Rectal smooth muscle tissue (tissue), 1 donor: Measurements from ENCODE around the gene FAM89B.
A peak's percentile ranks its signal among the peaks of the same experiment; 100 is the strongest.

Experiments
- H3K27ac ChIP-seq: one replicate; pipeline ENCODE4 v1.7.0; 2013; ENCODE audit warnings: low read depth, low read length, inconsistent platforms
- H3K27me3 ChIP-seq: one replicate; pipeline ENCODE4 v1.7.0; 2013; ENCODE audit warnings: low read length; ENCODE audit not compliant: control insufficient read depth, insufficient read depth
- H3K36me3 ChIP-seq: one replicate; pipeline ENCODE4 v1.7.0; 2013; ENCODE audit warnings: low read length; ENCODE audit not compliant: control insufficient read depth, insufficient read depth
- H3K4me1 ChIP-seq: one replicate; pipeline ENCODE4 v1.7.0; 2013; ENCODE audit warnings: low read length; ENCODE audit not compliant: control insufficient read depth, insufficient read depth
- H3K4me3 ChIP-seq: one replicate; pipeline ENCODE4 v1.7.0; 2013; ENCODE audit warnings: low read length
- H3K9ac ChIP-seq: one replicate; pipeline ENCODE4 v1.7.0; 2013; ENCODE audit warnings: low read length

The FAM89B gene

DNA sequence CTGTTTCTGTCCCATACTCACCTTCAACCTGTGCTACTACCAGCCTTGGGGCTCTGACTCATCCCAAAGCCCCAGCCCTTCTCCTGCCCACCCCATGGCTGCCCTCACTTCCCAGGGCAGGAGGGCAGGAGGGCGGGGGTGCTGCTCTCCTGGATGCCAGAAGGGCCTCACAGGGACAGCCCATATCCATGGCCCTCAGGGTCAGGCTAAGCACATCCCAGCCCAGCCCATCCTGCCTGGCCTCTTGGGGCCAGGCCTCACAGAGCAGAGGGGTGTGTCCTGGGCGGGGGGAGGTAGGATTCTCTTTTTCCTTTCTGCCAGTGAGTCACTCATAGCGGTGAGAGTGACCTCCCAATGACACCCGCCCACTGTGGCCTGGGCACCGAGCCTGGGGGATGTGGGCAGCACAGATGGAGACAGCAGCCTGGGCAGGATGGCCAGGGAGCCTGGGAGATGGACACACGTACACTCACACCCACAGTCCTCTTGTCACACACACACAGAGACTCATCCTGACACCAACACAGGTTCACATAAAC lies 16.6 kb upstream of the FAM89B start:
- peaks cover 23% of the 10 kb centered on the region for H3K4me1 ChIP-seq
- H3K36me3 ChIP-seq = no peaks in the 10 kb centered on the region
- H3K27ac ChIP-seq = no peak overlapping the region
- no peak overlapping the region for H3K4me3 ChIP-seq
- H3K27me3 ChIP-seq = no peaks in the 10 kb centered on the region
- H3K9ac ChIP-seq = no peak overlapping the region

DNA sequence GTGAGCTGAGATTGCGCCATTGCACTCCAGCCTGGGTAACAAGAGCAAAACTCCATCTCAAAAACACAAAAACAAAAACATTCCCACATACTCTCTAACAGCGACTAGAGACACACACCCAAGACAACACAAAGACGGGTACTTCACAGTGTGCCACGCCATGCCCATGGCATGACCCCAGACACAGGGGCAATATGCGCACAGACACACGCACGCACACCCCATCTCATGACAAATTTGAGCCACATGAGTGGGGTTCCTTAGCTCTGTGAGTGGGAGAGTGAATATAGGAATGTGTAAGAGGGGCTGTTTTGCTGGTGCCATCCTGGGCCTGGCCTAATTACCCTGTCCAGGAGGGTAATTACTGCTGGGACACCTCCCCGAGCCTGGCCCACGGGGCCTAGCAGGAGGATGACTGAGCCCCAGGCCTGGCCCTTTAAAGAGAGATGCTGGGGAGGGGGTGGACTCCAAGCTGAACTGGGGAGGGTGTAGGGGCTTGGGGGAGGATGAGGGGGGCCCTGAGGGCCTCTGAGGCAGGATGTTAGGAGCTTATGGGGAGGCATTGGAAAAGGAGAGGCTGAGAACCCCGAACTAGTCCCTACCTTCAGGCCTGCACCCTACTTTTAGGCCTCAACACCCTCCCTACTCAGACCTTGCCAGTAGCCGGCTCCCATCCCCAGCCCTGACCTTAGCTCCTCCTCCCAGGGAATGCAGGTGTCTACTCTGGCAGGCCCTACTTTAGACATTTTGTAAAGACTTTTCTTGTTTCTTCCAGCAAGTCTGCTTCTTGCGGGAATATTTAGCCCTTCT lies 15.7 kb upstream of the FAM89B start:
- Histone ChIP-seq H3K36me3 (no peaks in the 10 kb centered on the region), H3K27me3 (no peaks in the 10 kb centered on the region), H3K4me3 (peak overlapping the region; percentile 71), H3K4me1 (peaks cover 28% of the 10 kb centered on the region), H3K9ac (peak overlapping the region; percentile 58), H3K27ac (peak overlapping the region; percentile 85)

DNA sequence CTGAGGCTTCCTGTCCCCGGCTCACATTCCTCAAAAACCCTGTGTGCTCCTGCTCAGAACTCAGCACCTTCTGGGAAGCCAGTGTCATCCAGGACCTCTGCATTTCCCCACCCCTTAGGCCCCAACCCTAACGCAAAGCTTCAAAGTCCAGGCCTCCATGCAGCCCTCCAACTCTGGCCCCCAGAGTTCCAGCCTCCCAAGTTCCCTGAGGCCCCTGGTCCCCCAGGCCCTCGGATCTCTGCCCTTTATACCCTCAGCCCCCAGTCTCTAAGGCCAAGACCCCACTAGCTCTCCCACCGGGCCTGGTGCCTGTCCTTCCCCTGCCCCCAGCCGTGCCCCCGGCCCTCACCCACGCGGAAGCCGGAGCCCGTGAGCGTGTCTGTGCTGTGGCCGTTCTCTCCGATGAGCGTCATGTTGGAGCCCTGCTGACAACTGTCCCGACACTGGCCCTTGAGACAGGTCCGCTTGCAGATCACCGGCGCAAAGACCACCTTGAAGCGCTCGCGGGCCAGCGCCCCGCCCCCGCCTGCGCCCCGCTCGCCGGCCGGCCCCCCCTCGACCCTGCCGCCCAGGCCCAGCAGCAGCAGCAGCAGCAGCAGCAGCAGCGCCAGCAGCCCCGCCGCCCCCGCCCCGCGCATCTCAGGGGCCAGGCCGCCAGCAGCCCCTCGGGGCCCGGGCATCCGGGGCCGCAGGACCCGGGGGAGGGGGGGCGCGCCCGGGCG lies 14.9 kb upstream of the FAM89B start:
- H3K27me3 ChIP-seq = no peaks in the 10 kb centered on the region
- H3K4me3 ChIP-seq = peak overlapping the region; percentile 71
- H3K4me1 ChIP-seq = peaks cover 28% of the 10 kb centered on the region
- H3K36me3 ChIP-seq = no peaks in the 10 kb centered on the region
- H3K9ac ChIP-seq = peak overlapping the region; percentile 58
- peak overlapping the region; percentile 97 for H3K27ac ChIP-seq

DNA sequence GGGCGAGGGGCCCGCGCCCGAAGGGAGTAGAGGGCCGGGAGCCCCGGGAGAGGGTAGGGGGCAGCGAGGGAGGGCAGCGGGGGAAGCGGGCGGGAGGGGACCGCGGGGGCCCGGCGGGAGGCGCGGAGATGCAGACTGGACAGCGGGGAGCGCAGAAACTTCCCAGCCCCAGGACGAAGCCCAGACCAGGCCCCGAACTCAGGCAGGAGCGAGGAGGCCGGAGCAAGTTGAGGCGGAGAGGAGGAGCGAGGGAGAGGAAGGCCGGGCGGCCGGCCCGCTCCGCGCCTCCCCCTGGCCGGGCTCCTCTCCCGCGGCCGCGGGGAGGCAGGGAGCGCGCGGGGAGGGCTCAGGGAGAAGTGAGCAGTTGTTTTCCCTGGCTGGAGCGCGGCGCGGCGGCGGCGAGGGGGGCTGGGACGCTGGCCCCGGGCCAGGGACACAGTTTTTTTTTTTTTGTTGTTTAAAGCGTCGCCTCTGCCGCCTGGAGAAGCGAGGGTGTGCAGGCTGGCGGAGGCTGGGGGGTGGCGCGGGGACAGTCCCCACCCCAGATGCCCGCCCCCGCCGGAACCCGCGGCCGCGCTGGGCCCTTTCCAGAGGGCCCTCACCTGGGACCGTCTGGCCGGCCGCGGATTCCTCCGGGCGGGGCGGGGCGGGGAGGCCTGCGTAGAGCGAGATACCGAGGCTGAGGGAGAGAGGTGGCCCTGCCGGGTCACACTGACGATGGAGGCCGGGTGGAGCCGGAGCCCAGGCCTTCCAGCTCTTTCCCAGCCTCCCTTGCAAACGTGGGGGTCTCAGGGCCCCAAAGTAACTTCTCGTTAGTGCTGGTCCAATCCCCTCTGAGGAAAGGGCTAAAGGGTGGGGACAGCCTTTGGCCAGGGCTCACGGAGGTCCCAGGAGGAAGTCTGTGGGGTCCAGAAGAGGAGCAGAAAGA lies 14.1 kb upstream of the FAM89B start, which contains the start of gene LTBP3:
TSS of gene LTBP3 (minus strand) at position 358 of the 928 bp plus-strand sequence. CDS start 400 bp downstream, outside the sequence.
- H3K9ac ChIP-seq = peak within 1 kb of the TSS; percentile 58
- peaks cover 28% of the 10 kb centered on the region for H3K4me1 ChIP-seq
- no peaks in the 10 kb centered on the region for H3K36me3 ChIP-seq
- peak within 1 kb of the TSS; percentile 97 for H3K27ac ChIP-seq
- no peaks in the 10 kb centered on the region for H3K27me3 ChIP-seq
- H3K4me3 ChIP-seq = peak within 1 kb of the TSS; percentile 71

DNA sequence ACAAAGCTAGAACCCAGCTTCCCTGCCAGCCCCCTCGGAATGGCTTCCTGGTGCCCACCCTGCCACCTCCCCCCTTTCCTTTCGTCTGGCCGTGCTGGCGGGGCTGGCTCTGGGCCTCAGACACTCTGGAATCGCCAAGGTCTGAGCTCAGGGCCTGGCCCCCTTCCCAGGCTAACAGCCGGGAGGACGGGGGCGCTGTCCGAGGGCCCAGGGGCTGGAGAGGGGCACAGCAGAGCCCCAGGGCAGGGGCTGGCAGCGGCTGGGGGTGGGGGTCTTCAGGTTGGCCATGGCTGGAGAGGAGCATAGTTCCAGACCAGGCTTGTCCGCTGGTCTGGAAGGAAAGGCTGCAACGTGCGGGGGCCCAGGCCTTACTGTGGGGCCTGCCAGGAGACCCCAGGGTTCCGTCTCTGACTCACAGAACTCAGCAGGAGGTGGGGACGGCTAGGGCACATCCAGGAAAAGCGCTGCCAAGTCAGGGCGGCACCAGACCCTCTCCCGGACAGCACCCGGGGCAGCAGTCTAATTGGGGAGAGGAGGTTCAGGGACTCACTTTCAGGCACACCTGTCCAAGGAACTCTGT lies 13.3 kb upstream of the FAM89B start:
- Histone ChIP-seq H3K27ac (peak overlapping the region; percentile 97), H3K36me3 (no peaks in the 10 kb centered on the region), H3K9ac (peak overlapping the region; percentile 25), H3K4me3 (peak overlapping the region; percentile 48), H3K4me1 (peaks cover 28% of the 10 kb centered on the region), H3K27me3 (no peaks in the 10 kb centered on the region)

DNA sequence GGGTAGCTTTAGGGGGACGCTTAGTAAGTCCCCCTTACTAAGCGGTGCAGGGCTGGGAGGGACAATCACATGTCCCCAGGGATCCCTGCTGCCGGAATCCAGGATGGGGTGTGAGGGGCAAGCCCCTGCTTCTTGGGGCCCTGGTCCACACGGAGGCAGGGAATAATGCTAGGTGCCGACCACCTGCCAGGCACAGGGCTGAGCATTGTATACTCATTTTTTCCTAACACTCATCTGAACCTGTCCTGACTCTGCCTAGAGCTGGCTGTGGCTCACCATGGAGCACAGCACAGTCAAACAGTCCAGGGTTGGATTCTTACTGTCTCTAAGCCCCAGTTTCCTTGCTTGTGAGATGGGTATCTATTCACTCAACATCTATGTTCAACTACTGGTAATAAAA lies 12.8 kb upstream of the FAM89B start:
- peaks cover 28% of the 10 kb centered on the region for H3K4me1 ChIP-seq
- H3K4me3 ChIP-seq = no peak overlapping the region
- H3K27me3 ChIP-seq = no peaks in the 10 kb centered on the region
- H3K27ac ChIP-seq = peak overlapping the region; percentile 97
- no peak overlapping the region for H3K9ac ChIP-seq
- no peaks in the 10 kb centered on the region for H3K36me3 ChIP-seq

DNA sequence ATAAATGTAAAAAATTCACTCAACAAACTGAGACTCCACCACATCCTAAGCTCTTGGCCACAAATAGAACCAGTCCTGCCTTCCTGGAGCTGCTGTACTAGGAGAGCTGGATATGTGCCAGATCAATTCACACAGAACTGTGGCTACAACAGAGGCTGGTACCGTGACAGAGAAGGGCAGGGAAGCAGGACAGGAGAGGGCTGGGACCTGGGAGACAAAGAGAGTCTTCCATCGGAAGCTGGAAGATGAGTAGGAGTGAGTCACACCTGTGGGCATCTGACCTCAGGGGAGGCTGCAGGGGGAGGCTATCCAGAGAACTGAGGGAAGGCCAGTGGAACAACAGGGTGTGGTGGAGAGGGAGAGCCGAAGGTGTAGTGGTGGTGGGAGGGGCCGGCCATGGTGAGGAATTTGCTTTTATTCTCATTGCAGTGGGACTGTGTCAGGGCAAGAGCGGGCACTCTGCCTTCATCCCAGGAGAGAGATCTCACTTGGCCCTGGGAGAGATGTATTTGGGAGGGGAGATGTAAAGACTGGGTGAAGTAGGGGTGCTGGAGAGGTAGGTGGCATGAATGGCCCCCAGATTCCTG lies 12.3 kb upstream of the FAM89B start:
- Histone ChIP-seq H3K27ac (peak overlapping the region; percentile 74), H3K36me3 (no peaks in the 10 kb centered on the region), H3K27me3 (no peaks in the 10 kb centered on the region), H3K4me3 (no peak overlapping the region), H3K4me1 (peaks cover 28% of the 10 kb centered on the region), H3K9ac (no peak overlapping the region)

DNA sequence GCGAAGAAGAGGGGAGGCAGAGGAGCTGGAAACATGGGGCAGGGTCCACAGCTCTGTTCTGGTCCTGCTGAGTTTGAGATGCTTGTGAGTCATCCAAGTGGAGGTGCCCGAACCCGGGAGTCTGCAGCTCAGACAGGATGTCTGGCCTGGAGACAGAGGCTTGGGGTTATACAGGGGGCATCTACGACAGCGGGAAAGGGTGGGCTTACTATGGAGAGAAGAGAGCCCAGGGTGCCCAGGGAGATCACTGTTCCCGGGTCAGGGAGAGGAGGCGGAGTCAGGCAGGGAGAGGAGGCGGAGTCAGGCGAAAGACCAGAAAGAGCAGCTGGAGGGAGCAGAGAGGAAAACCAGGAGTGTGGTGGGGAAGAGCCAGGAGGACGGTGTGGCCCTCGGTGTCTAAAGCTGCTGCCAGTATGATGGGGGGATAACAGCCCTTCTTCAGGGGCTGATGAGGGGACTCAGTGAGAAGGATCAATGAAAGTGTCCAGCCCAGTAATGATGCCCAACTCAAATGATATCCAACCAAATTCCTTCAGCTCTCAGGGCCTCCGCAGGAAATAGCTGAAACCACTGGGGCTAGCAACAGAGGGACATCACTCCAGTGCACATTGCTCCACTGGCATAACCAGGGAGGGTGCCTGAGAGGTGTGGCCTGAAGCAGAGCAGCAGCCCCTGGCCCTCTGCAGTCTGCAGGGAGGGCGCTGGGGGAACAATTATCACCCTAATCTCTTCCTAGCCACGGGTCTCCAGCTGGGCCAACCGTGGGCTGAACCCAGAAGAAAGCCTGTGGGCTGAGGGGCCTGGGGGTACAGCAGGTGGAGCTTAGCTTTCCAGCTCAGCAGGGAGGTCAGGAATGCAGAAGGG lies 11.6 kb upstream of the FAM89B start:
- no peak overlapping the region for H3K4me3 ChIP-seq
- no peaks in the 10 kb centered on the region for H3K36me3 ChIP-seq
- peak overlapping the region; percentile 74 for H3K27ac ChIP-seq
- no peaks in the 10 kb centered on the region for H3K27me3 ChIP-seq
- H3K9ac ChIP-seq = no peak overlapping the region
- H3K4me1 ChIP-seq = peaks cover 28% of the 10 kb centered on the region

DNA sequence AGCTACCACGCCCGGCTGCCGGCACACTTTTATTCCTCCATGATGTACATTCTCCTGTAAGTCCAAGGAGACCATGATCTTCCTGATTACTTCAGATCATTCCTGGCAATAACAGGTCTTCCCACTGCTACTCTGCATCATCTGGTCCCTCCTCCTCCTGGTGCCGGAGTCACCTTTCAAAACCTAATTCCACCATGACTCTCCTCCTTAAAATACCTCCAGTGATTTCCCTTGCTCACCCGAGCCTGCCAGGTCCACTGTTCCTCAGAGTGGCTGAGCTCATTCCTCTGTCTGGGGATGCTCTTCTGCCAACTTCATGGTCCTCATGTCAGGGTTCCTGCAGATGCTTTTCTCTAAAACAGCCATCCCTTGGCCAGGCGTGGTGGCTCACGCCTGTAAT lies 10.3 kb upstream of the FAM89B start:
- Histone ChIP-seq H3K4me1 (peaks cover 23% of the 10 kb centered on the region), H3K27ac (no peak overlapping the region), H3K27me3 (no peaks in the 10 kb centered on the region), H3K9ac (no peak overlapping the region), H3K4me3 (no peak overlapping the region), H3K36me3 (no peaks in the 10 kb centered on the region)

DNA sequence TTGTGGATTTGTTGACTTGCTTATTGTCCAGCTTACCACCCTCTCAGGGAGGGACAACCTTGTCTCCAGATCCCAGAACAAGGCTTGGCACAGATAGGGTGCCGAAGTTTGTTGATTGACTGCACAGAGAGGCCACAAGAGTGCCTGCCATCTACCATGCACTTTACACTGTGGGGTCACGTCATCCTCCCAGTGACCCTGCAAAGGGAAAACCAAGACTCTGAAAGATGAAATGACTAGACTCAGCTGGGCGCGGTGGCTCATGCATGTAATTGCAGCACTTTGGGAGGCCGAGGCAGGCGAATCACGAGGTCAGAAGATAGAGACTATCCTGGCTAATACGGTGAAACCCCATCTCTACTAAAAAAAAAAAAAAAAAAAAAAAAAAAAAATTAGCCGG lies 9.6 kb upstream of the FAM89B start:
- peaks cover 22% of the 10 kb centered on the region for H3K4me1 ChIP-seq
- H3K27me3 ChIP-seq = no peaks in the 10 kb centered on the region
- H3K27ac ChIP-seq = no peak overlapping the region
- no peak overlapping the region for H3K4me3 ChIP-seq
- H3K9ac ChIP-seq = no peak overlapping the region
- H3K36me3 ChIP-seq = no peaks in the 10 kb centered on the region

DNA sequence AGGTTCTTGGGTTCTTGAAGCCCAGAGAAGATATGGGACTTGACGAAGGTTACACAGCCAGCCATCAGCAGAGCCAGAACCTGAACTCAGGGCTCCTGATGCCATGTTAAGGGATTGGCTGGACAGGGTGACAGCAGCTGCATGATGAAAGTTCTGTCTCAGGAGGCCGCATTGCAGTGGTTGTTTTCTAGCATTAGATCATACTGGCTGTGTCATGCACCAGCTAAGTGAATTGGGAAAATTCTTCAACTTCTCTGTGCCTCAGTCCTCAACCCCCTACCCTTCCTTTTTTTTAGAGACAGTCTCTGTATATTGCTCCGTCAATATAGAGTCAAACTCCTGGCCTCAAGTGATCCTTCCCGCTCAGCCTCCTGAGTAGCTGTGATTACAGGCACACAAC lies 8.7 kb upstream of the FAM89B start:
- H3K27ac ChIP-seq = no peak overlapping the region
- peaks cover 26% of the 10 kb centered on the region for H3K4me1 ChIP-seq
- H3K9ac ChIP-seq = peak overlapping the region; percentile 27
- H3K4me3 ChIP-seq = no peak overlapping the region
- H3K27me3 ChIP-seq = no peaks in the 10 kb centered on the region
- H3K36me3 ChIP-seq = no peaks in the 10 kb centered on the region
